PC-9 (cell line): ENCODE data around the gene SHFL.

ENCODE experiments used
- CTCF ChIP-seq: fragments of 200-600 bp; sonication (generic); conservative IDR thresholded peaks from 2 replicates; pipeline ENCODE4 v1.6.1; 2017; ENCODE audit warnings: mixed run types, antibody characterized with exemption, mild to moderate bottlenecking, moderate library complexity
- EZH2 ChIP-seq: fragments of 200-600 bp; sonication (generic); IDR thresholded peaks from 2 replicates; pipeline ENCODE4 v1.8.0; 2017; ENCODE audit warnings: antibody characterized with exemption, low read depth

- TF ChIP-seq CTCF (no peak), EZH2 (no peak)
Observed at GRCh38 chr19:10096615-10096963, 10.5 kb downstream of the SHFL start.
